ENCODE measurements around the gene GALE. TPM values are rescaled to one million over a fixed set of nuclear protein-coding genes. Genes with fewer than 3 reads are reported as not detected.

Gene GALE
- total and polyA plus RNA-seq, 2 donors (not counting 1 experiment from before 2014, with no cell fraction given): 9.4 to 12.1 TPM

DNA sequence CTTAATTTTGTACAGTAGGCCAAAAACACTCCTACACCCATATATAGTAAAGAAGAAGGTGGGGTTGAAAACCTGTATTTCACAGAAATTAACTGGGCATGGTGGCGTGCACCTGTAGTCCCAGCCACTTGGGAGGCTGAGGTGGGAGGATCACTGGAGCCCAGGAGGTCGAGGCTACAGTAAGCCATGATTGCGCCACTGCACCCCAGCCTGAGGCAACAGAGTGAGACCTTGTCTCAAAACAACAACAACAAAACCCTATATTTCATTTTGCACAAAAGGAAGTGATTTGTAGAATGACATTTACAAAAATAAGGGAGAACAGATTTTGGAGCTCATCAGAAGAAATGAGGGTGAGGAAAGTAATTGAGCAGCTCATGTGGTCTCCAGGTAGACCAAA, 11.9 kb downstream of the GALE start:
- H3K27ac Mint-ChIP-seq: no peak overlapping the region

More for the DNA sequence above, 11.9 kb downstream of the GALE start:
- TF ChIP-seq CTCF (IDR thresholded peaks at IDR 0.05): no peak
- TF ChIP-seq EZH2 (IDR thresholded peaks at IDR 0.05; ENCODE audit: borderline replicate concordance, insufficient read depth, low read depth, low read length, poor library complexity, severe bottlenecking): no peak
- no peak overlapping the region for H3K27ac ChIP-seq (ENCODE audit: low read length in 2 of 2)
- no peaks in the 10 kb centered on the region for H3K27me3 ChIP-seq (replicated peaks in 1 of 4; ENCODE audit: control extremely low read depth in 1 of 4, control insufficient read depth in 3 of 4, insufficient read depth in 4 of 4, low read length in 3 of 4)
- no peak overlapping the region for H3K4me3 ChIP-seq (ENCODE audit: control extremely low read depth in 1 of 5, extremely low read depth in 1 of 5, insufficient read depth in 1 of 5, low read depth in 2 of 5, low read length in 4 of 5)
- H4K20me1 ChIP-seq (ENCODE audit: control insufficient read depth, insufficient read depth, low read length, poor library complexity, severe bottlenecking): peaks cover 8% of the 10 kb centered on the region
- DNase-seq: no peak
- CTCF ChIA-PET: interaction anchor here (0.7 to 2.9 kb wide), 5 partner anchors 17 to 455 kb away, joined by 3 to 10 read pairs (median 4); partner anchors contain the start of gene CNR2
- Mint-ChIP-seq H3K4me3 (peak overlapping the region; percentile 10), H3K9me3 (ENCODE audit: insufficient read depth) (no peaks in the 10 kb centered on the region), H3K4me1 (peaks cover 21% of the 10 kb centered on the region), H3K27me3 (no peaks in the 10 kb centered on the region)
- POLR2A ChIA-PET: interaction anchor here (0.7 to 1.6 kb wide), 2 partner anchors 11 to 257 kb away, joined by 3 to 6 read pairs; partner anchors contain the start of gene PITHD1
- peaks cover 11 to 21% of the 10 kb centered on the region in 2 donors for H3K4me1 ChIP-seq (ENCODE audit: control insufficient read depth in 2 of 2, insufficient read depth in 2 of 2, low read length in 2 of 2)
- WGBS (ENCODE audit: insufficient coverage): no CpG with 5 or more reads among the region's 3 CpGs
- no peak overlapping the region for H3K9ac ChIP-seq (ENCODE audit: low read length)
- intact Hi-C loops (cut with micrococcal nuclease): no loop called here
- H3K4me2 ChIP-seq (replicated peaks; ENCODE audit: low read depth, low read length, poor library complexity, severe bottlenecking): no peak overlapping the region
- H3K79me2 ChIP-seq (ENCODE audit: control insufficient read depth, insufficient read depth, low read length): peaks cover 19% of the 10 kb centered on the region
- no peak for ATAC-seq (ENCODE audit: low read depth)
- no peaks in the 10 kb centered on the region for H3K9me3 ChIP-seq (ENCODE audit: control extremely low read depth in 1 of 3, control insufficient read depth in 2 of 3, insufficient read depth in 1 of 3, low read length in 2 of 3)
- H2AFZ ChIP-seq (ENCODE audit: insufficient read depth, low read depth, low read length, poor library complexity, severe bottlenecking): no peak overlapping the region
- peaks cover 0 to 28% of the 10 kb centered on the region in 2 experiments for H3K36me3 ChIP-seq (replicated peaks in 1 of 2; ENCODE audit: control extremely low read depth in 1 of 2, control insufficient read depth in 1 of 2, extremely low read depth in 1 of 2, insufficient read depth in 2 of 2, low read length in 1 of 2)
